ENCODE data around the gene EMILIN2.
A peak's percentile ranks its signal among the peaks of the same experiment; 100 is the strongest.
"Not testable (repeated sequence)": the region's sequence is repeated elsewhere in the genome, so short reads cannot be mapped to it uniquely, and the experiment has no call there.

The EMILIN2 gene

DNA sequence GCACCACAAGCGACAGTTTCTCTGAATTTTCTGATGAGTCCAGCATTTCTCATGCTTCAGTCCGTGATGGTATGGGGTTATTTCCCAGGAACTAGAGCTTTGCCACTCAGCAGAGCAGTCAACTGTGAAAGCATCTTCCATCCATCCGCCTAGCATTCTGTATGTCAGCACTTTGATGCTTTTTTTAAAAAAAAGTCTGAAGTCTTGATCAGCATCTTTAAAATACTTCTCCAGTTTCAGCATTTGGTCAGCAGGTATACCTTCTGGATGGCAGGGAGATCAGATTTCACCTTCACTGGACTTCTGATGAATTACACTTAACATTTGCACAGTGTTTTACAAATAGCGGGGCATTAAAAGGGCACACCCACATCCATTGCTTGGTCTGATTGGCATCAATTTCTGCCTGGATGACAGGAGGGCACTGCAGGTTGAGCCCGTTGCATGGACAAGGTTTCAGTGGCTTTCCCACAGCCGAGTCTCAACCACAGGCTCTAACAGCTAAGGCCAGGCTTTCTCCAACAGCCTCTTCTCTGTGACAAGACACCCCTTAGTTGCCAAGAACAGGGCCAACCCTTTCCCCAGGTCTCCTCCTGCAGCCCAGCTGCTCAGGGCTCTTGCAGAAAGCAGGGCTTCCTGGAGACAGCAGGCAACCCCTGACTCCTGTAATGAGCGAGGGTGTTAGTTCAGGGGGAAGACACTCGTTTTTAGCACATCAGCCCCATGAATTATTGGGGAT lies 54.0 kb downstream of the EMILIN2 start:
- DNase-seq (ENCODE audit: low read depth), result no peak

DNA sequence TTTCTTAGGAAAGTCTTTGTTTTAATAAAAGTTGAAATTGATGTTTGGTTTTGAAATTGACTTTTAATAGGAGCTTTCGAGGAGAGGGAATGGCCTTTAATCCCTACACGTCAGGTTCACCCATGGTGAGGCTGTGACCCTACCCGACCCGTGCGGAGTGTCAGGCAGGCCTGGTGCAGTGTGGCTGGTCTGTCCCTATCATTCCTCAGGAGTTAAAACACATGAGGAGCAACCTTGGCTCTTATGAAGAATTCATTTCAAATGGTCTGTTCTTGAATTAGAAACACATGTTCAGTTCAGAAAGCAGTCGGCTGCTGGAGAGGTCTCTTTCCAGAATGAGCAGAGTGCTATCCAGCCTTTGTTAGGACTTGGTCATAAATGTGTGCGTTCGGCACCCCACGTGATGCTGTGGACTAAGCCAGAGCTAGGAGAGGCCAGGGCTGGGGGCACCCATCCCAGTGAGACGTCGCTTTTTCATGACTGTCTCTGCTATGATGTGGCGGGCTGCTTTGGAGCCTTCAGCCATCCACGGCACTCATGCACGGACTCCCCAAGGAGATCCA lies 54.7 kb downstream of the EMILIN2 start:
- DNase-seq (ENCODE audit: low read depth), result peak; percentile 61

DNA sequence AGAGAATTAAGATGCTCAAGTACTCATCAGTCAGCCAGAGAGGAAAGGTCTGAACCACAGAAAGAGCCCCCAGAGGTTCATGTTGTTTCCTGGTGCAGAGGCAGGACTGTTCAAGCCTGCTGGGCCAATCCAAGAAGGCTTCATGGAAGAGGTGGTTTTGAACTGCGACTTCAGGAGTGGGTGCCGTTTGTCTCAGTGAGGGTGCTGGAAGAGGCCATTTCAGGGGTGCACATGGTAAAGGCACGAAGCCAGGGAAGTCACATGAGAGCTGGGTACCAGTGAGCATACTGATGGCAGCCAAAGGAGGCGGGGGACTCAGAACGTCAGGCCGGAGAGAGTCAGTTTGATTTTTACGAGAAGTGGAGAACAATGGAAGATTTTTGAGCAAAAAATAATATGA lies 55.5 kb downstream of the EMILIN2 start:
- no peak for DNase-seq (ENCODE audit: low read depth)

DNA sequence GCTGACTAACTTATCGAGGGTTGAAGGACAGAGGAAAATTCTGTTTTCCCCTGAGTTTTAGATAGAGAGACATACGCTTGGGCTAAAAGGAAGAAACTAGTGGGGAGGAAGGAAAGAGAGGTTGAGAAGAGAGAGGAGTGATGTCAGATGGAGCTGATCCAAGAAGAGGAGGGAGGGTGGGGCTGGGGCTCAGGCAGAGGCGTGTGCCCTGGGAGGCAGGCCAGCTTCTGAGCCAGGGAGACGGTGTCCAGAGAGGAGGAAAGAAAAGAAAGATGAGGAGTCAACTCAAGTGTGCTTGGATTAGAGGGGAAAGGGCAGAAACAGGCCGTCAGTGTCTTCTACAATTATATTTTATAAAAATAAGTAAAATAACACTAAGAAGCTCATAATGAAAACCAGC lies 56.2 kb downstream of the EMILIN2 start:
- peak; percentile 41 for DNase-seq (ENCODE audit: low read depth)

DNA sequence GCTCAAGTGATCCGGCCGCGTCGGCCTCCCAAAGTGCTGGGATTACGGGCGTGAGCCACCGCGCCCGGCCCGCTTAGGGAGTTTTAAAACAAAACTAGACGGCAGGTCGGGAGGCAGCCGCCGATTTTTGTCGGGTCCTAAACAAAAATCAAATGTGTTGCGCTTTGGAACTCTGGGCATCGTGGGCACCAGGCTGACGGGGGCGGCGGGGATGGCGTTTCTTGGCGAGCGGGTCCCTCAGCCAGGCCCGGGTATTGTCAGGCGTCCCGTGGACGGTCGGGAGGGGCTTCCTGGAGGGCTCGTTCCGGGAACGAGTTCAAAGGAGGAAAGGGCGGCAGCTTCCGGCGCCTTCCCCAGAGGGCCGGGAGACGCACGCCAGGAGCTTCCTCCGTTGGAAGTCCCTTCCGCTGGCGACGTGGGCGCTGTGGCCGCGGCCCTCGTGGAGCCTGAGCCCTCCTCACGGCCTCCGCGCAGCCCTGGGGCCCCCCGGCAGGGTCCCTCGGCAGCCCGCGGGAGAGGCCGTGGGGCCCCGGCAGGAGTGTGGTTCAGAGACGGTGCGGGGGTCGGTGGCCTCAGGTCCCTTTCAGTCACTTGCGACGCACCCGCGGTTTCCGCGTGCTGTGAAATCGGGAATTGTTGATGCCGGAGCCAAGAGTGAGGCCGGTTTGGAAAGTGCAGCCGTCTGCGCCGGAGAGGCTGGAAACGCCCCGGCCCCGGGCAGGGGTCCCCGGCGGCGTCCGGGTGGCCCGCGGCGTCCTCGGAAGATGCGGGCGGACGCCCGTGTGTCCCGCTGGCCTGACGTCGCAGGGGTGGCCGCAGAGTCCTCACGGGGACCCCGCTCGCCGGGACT lies 59.3 kb downstream of the EMILIN2 start:
- DNase-seq (ENCODE audit: low read depth), result no peak

DNA sequence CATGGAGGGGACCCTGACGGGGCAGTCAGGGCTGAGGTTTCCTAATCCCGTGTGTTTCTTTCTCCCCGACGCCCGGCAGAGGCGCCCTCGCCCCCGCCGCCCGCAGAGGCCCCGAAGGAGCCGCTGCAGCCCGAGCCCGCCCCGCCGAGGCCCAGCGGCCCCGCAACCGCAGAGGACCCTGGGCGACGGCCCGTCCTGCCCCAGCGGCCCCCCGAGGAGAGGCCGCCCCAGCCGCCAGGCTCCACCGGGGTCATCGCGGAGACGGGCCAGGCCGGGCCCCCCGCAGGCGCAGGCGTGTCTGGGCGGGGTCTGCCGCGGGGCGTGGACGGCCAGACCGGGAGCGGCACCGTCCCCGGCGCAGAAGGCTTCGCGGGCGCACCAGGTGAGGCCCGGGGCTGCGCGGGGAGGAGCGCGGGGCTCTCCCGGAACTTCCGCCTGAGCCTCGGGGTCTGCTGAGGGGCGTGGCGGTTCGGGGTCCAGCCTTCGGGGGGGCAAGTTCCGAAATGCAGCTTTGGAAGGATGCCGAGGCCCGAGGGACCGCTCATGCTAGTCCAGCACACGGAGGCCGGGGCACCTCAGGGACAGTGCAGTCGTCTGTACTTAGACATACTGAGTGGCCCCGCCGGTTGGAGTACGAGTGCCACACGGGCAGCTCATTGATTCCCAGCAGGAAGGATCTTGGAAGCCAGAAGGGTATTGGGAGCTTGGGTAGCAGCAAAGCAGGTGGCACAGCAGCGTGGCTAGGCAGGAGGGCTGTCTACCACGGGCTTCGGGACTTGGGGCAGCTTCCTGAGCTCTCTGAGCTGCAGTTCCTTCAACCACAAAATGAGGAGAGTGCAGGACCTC lies 60.1 kb downstream of the EMILIN2 start:
- DNase-seq (ENCODE audit: low read depth), result no peak

DNA sequence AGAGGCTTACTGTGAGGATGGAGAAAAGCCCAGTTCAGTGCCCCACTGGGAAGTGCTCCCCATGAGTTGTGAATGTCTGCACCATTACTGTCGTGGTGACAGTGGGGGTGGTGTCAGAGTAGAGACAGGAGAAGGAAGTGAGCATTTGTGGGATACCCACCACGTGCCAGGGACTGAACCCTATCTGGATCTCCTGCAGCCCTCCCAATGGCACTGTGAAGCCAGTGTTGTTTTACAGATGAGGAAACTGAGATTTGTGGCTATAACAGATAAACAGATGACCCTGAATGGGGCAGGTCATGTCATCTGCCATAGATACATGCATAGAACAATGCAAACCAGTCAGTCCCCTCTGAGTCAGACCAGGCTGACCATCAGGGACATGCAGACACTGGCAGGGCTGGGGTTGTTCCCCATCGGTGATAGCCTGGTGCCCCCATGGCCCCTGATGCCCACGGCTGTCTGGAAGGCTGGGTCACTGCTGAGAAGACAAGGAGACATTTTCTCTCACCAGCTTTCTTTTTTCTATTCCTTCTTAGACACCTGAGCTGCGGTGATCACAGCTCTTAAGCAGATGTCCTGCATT lies 60.8 kb downstream of the EMILIN2 start:
- DNase-seq (ENCODE audit: low read depth), result no peak

DNA sequence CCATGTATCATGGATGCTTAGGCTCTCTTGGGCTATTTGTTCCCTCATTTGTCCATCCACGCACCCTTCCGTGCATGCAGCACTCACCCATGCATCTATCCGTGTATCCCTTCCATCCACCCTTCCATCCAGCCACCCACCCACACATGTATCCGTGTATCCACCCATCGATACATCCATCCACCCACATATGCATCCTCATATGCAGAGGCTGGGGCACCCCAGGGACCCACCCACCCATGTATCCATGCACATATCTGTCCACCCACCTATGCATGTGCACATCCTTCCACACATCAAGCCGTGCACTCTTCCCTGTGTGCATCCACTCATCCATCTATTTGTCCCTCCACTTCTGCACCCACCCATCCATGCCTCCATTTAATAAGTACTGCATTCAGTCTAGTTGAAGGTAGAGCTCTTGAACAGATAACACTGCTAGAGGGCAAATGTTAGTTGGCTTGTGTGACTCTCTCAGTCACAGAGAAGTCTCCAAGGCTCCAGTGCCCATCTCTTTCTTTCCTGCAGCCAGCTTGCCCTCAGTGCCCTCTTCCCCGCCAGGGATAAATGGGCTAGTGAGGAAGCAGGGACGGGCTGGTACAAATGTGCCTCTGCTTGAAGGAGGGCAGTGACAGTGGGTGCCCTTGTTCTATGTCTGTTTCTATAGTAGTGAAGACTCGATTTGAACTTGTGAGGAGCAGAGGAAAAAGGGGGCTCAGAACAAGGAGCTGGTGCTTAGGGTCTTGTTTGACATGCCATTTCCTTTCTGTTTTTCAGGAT lies 61.5 kb downstream of the EMILIN2 start:
- no peak for DNase-seq (ENCODE audit: low read depth)

DNA sequence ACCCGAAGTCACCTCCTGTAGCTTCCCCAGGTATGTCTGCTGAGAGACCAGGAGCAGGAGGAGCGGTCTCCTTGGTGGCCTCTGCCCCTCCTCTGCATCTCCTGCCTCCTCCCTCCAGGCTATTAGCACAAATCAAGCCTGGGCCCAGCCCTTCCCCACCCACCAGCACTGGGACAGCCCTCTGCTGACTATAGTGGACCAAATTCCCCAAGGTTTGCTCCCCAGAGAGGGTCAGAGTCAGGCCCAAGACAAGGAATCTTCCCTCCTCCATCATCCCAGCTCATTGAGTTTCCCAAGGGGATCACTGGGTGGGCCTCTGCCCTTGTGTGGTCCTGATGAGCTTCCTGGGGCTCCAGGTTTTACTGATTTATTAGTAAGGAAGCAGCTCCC lies 62.1 kb downstream of the EMILIN2 start:
- no peak for DNase-seq (ENCODE audit: low read depth)

DNA sequence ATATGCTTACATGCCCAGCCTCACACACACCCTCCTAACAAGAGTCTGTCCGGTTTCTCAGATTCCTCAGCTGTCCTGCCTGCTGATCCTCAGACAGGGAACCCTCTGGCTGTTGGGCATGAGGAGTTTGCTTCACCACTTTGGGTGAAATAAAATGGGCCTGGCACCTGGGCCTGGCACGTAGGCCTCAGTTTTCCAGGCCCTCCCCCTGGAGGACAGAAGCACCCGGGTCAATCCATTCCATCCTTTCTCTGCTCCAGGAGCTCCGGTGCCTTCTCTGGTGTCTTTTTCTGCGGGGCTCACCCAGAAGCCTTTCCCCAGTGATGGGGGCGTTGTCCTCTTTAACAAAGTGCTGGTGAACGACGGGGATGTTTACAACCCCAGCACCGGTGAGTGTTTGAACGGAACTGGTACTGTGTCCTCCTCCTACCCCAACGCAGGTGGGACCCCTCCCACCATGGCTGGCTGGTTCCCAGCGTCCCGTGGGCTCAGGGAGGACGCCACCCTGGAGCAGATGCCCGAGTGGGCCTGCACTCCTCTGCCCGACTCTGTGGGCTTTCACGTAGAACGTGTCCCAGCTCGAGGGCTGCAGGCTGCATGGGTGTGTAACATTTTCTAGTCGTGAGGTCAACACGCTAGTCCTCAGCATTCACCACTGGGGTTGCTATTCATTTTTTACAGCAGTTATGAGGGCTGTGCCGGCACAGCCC lies 62.8 kb downstream of the EMILIN2 start:
- DNase-seq (ENCODE audit: low read depth), result no peak

DNA sequence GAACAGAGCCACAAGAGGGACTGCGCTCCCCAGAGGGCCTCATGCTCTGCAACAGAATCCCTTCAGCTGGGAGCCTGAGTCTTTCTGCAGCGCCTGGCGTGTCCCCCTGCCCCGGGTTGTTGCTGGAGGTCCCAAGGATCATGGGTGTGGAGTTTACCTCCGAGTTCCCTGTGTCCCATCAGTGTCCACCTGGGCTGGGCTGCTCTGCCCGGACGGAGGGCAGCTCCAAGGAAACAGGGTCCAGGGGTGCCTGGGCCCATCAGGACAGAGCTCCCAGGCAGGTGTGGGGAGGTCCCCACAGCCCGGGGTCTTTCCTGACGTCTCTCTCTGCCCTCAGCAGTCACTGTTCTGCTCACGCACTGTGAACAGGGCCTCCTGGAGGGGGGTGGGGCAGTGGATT lies 63.5 kb downstream of the EMILIN2 start:
- DNase-seq (ENCODE audit: low read depth), result no peak

DNA sequence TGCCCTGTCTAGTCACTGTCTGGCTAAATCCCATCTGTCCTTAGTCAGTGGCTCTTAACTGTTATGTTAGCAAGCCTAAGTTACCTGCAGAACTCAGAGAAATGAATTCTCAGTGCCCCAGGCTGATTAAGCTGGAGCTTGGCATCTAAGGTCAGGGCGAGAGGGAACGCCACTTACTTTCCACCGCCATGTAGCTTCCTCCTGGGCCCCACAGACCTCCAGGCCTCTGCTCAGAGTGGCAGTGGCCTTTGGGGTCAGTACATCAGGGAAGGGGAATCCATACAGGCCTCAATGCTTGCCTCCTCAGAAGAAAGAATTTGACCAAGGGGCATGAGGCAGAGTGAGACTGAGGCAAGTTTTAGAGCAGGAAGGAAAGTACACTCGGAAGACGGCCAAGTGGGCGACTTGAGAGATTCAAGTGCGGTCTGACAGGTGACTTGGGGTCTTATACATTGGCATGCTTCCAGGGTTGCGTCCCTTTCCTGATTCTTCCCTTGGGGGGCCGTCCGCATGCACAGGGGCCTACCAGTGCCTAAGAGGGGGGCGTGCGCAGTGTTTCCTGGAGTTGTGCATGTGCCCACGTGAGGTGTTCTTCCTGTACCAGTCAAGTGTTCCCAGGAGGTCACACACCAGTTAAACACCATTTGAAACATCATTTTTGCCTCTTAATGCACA lies 64.1 kb downstream of the EMILIN2 start:
- no peak for DNase-seq (ENCODE audit: low read depth)

DNA sequence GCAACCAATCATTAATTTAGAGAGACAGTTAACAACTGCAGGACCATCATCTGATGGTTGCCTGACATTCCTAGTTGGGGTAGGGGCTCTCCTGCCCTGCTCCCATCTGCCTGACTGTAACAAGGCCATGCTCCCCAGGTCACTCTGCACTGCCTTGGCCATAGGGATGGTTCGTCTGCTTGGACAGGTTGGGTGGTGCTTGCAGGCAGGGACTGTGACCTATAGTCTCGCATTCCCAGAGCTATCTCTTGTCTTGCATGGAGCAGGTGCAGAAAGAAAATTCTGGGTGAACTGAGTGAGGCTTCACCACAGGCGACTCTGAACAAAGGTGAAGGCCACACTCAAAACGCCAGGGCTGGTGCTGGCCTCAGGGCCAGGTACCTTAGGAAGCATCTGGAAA lies 64.7 kb downstream of the EMILIN2 start:
- no peak for DNase-seq (ENCODE audit: low read depth)

DNA sequence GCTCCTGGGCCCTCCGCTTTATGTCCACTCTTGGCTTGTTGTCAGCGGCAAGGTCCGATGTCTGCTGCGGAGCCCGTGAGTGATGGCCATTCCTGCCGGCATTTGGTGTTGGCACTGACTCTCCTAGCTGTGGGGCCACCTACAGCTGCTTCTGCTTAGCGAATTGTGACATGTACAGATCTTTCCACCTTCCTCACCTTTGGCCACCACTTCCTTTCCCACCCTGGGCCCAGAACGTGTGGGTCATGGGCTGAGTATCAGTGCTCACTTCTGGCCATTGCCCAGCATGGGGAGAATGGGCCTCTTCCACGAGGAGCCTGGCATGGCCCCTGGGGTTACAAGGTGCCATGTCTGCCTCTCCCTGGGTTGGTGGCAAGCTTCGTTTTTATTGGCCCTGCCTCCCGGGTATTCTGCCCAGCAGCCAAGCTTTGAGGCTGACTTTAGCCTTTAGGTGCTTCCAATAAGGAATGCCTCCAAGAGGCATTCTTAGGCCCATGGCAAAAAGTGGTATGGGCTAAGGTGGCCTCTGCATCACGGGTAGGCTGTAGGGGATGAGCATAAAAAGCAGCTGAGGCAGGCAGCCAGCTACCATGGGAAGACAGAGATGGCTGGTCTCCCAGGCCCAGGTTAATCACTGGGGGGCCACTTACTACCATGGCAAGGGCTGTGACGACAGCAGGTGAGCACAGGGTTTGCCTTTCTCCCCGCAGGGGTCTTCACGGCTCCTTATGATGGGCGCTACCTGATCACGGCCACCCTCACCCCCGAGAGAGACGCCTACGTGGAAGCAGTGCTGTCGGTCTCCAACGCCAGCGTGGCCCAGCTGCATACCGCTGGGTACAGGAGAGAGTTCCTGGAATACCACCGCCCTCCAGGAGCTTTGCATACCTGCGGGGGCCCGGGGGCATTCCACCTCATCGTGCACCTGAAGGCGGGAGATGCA lies 65.8 kb downstream of the EMILIN2 start:
- DNase-seq (ENCODE audit: low read depth), result no peak

DNA sequence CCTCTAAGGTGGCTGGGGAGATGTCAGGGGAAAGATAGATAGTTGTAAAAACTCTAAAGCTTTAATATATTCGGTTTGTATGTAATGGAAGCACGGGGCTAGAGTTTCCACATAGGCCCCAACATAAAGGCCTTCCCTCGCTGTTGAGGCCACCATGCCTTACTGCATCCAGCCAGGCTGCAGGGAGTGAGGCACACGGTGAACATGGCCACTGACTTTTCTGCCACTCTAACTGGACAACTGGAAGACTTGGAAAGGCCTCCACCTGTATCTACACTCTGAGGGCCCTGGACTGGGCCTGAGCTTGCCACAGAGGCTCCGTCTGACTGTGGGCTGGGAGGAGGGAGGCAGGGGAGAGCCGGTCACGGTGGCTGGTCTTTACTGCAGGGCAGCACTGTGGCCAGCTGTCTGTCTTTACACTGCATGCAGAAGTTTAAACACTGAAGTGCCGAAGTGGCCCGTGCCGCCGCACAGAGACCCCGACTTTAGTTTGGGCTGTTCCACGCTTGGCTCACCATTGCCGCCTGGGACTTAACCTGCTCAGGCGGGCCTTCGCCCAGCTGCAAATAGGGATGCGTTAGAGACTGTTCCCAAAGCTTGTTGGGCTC lies 66.7 kb downstream of the EMILIN2 start:
- no peak for DNase-seq (ENCODE audit: low read depth)

DNA sequence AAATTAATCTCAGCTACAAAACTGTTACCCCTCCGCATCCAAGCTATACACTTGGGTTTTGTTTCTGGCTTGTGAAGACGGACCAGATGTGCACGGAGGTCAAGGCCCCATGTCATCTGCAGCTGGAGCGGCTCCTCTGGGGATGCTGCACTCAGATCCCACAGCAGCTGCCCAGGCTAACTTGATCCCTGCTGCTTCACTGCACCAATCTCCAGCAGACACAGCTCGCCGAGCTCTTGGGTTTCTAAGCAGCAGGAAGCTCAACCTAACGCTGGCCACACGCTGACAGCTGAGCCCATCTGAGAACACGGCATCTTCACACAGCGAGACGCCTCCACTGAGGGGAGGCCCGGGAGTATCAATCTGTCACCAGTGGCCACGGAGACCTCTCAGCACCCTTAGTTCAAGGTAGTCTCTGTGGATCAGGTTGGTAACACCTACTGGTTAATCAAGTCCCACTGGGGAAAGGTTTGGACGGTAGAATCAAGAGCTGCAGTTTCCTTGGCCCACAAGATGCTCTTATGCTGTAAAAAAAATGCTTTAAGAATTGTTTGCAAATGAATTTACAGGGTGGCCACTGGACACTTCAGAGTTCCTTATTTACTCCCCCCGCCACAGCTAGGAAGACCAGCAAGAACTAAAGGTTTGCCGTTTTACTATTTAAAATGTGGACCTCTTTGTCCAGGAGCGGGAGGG lies 67.5 kb downstream of the EMILIN2 start:
- no peak for DNase-seq (ENCODE audit: low read depth)

DNA sequence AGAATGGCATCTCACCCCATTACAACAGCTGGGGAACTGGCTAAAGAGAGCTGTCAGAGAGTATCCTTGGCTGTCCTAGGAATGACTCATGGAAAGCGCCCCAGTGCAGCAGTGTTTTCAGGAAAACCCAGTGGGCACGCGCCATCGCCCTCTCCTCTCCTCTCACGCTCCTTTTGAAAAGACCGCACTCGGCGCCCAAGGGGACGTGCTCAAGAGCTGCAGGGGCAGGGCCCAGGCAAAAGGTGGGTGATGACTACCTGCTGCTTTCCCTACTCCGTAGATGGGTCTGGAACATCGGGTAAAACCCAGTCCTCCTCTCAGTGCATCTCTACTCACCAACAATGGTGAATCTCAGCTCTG lies 68.1 kb downstream of the EMILIN2 start:
- no peak for DNase-seq (ENCODE audit: low read depth)

DNA sequence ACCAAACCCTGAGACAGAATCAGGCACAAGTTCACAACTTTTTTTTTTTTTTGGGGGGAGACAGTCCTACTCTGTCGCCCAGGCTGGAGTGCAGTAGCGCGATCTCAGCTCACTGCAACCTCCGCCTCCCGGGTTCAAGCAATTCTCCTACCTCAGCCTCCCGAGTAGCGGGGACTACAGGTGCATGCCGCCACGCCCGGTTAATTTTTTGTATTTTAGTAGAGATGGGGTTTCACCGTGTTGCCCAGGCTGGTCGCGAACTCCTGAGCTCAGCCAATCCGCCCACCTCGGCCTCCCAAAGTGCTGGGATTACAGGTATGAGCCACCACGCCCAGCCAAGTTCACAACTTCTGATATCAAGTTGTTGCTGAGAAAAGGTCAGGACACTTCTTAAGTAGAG lies 68.7 kb downstream of the EMILIN2 start:
- DNase-seq (ENCODE audit: low read depth), result not testable (repeated sequence)

Data from GM04503 (cell line).